HEK293 (cell line): ENCODE results near the gene FBXO34.

ENCODE experiments used
- CTCF ChIA-PET: fragments of 350-600 bp; formaldehyde crosslinking; extraction: SDS; loops from one replicate; lab custom pipeline; 2021; ENCODE audit warnings: antibody characterized with exemption; lab: Yijun Ruan, JAX
- POLR2A ChIA-PET: fragments of 300-600 bp; formaldehyde crosslinking; extraction: SDS; loops from one replicate; lab custom pipeline; 2020; ENCODE audit warnings: antibody characterized with exemption, inconsistent platforms; lab: Yijun Ruan, JAX
- H3K27ac ChIP-seq: fragments of 200-500 bp; sonication (Bioruptor generic); 2 replicates; pipeline ENCODE4 v1.5.1; 2014; ENCODE audit warnings: low read depth, low read length, control low read depth, inconsistent platforms; ENCODE audit errors: extremely low read depth
- H3K36me3 ChIP-seq, 2 experiments: fragments of 200-500 bp in 1 of 2; sonication (Bioruptor generic) in 1 of 2; 1 replicate in 1 of 2; 2 replicates in 1 of 2; pipeline ENCODE4 v1.5.1; 2014 to 2017; ENCODE audit warnings: inconsistent platforms in 2 of 2, low read length in 2 of 2; ENCODE audit not compliant: control insufficient read depth in 2 of 2, insufficient read depth in 1 of 2
- H3K4me1 ChIP-seq: fragments of 200-500 bp; sonication (Bioruptor generic); 2 replicates; pipeline ENCODE4 v1.5.1; 2014; ENCODE audit warnings: mild to moderate bottlenecking, low read length, inconsistent platforms; ENCODE audit not compliant: control insufficient read depth, insufficient read depth
- H3K4me3 ChIP-seq: 2 replicates; pipeline ENCODE4 v1.5.1; 2011; ENCODE audit warnings: low read depth, mild to moderate bottlenecking, control low read depth, low read length, moderate library complexity
- H3K9me3 ChIP-seq: fragments of 200-500 bp; sonication (Bioruptor generic); 2 replicates; pipeline ENCODE4 v1.5.1; 2014; ENCODE audit warnings: low read depth, low read length, inconsistent platforms; ENCODE audit not compliant: control insufficient read depth, insufficient read depth
- CTCF ChIP-seq: fragments of 450-650 bp; formaldehyde crosslinking; IDR thresholded peaks from 2 replicates; pipeline ENCODE4 v1.5.1; 2016; ENCODE audit warnings: missing biosample characterization, missing genetic modification characterization
- GLI4 ChIP-seq: fragments of 450-650 bp; formaldehyde crosslinking; IDR thresholded peaks from 2 replicates; pipeline ENCODE4 v1.5.1; 2016; ENCODE audit warnings: missing biosample characterization, missing genetic modification characterization
- GLIS1 ChIP-seq: fragments of 450-650 bp; formaldehyde crosslinking; IDR thresholded peaks from 2 replicates; pipeline ENCODE4 v1.5.1; 2016; ENCODE audit warnings: missing biosample characterization, missing genetic modification characterization
- PRDM1 ChIP-seq: fragments of 450-650 bp; formaldehyde crosslinking; IDR thresholded peaks from 2 replicates; pipeline ENCODE4; 2016; ENCODE audit warnings: missing biosample characterization, missing genetic modification characterization
- PRDM10 ChIP-seq: fragments of 450-650 bp; formaldehyde crosslinking; IDR thresholded peaks from 2 replicates; pipeline ENCODE4 v1.5.1; 2016; ENCODE audit warnings: missing biosample characterization, missing genetic modification characterization
- PRDM6 ChIP-seq: fragments of 450-650 bp; formaldehyde crosslinking; IDR thresholded peaks from 2 replicates; pipeline ENCODE4 v1.5.1; 2017; ENCODE audit warnings: missing biosample characterization, missing genetic modification characterization
- REST ChIP-seq: fragments of 450-650 bp; formaldehyde crosslinking; IDR thresholded peaks from 2 replicates; pipeline ENCODE4 v1.5.1; 2016; ENCODE audit warnings: missing biosample characterization, missing genetic modification characterization
- TRIM28 ChIP-seq: IDR thresholded peaks from 2 replicates; pipeline ENCODE4 v1.6.1; 2011; ENCODE audit warnings: low read length, control low read depth, borderline replicate concordance
- ZBTB11 ChIP-seq: fragments of 450-650 bp; formaldehyde crosslinking; conservative IDR thresholded peaks from 2 replicates; pipeline ENCODE4 v1.5.1; 2016; ENCODE audit warnings: low read depth, missing biosample characterization, missing genetic modification characterization
- ZNF155 ChIP-seq: fragments of 450-650 bp; formaldehyde crosslinking; IDR thresholded peaks from 2 replicates; pipeline ENCODE4 v1.5.1; 2016; ENCODE audit warnings: missing biosample characterization, missing genetic modification characterization
- ZNF311 ChIP-seq: fragments of 450-650 bp; formaldehyde crosslinking; IDR thresholded peaks from 2 replicates; pipeline ENCODE4 v1.5.1; 2017; ENCODE audit warnings: missing biosample characterization, missing genetic modification characterization, borderline replicate concordance
- ZNF324 ChIP-seq: fragments of 450-650 bp; formaldehyde crosslinking; IDR thresholded peaks from 2 replicates; pipeline ENCODE4 v1.5.1; 2016; ENCODE audit warnings: missing biosample characterization, missing genetic modification characterization
- ZNF548 ChIP-seq: fragments of 450-650 bp; formaldehyde crosslinking; IDR thresholded peaks from 2 replicates; pipeline ENCODE4 v1.5.1; 2016; ENCODE audit warnings: missing biosample characterization, missing genetic modification characterization
- ZNF549 ChIP-seq: fragments of 450-650 bp; IDR thresholded peaks from 2 replicates; pipeline ENCODE4 v1.5.1; 2018; ENCODE audit warnings: missing biosample characterization, missing genetic modification characterization, mild to moderate bottlenecking, inconsistent platforms, moderate library complexity
- ZNF624 ChIP-seq: fragments of 450-650 bp; formaldehyde crosslinking; IDR thresholded peaks from 2 replicates; pipeline ENCODE4 v1.5.1; 2017; ENCODE audit warnings: missing biosample characterization, missing genetic modification characterization
- ZNF654 ChIP-seq: fragments of 450-650 bp; formaldehyde crosslinking; IDR thresholded peaks from 2 replicates; pipeline ENCODE4 v1.5.1; 2016; ENCODE audit warnings: low read depth, missing biosample characterization, missing genetic modification characterization

Gene FBXO34

GRCh38 chr14:55353686-55354467 is 82.7 kb downstream of the FBXO34 start:
- POLR2A ChIA-PET: interaction anchor here (1.0 to 1.9 kb wide), 2 partner anchors 82 to 163 kb away, joined by 4 to 5 read pairs; partner anchors contain the start of genes DLGAP5 and FBXO34
- TF ChIP-seq ZNF324 (tag by site-specific recombination): no peak
- no peak for TF ChIP-seq PRDM6 (tag by site-specific recombination)
- TF ChIP-seq GLI4 (tag by site-specific recombination): no peak
- H3K27ac ChIP-seq: no peak overlapping the region
- no peak overlapping the region for H3K4me3 ChIP-seq
- peaks cover 0 to 38% of the 10 kb centered on the region in 2 experiments; a peak in 2 of 3 replicates for H3K36me3 ChIP-seq
- CTCF ChIA-PET: interaction anchor here (0.5 to 2.2 kb wide), 29 partner anchors 8 to 264 kb away, joined by 3 to 24 read pairs (median 5); partner anchors contain the start of gene FBXO34
- no peaks in the 10 kb centered on the region for H3K4me1 ChIP-seq
- no peaks in the 10 kb centered on the region for H3K9me3 ChIP-seq

GRCh38 chr14:55354500-55354899 is 83.3 kb downstream of the FBXO34 start:
- ChIA-PET POLR2A (interaction anchor here (1.0 to 1.9 kb wide), 2 partner anchors 83 to 163 kb away, joined by 4 to 5 read pairs; partner anchors contain the start of genes DLGAP5 and FBXO34), CTCF (interaction anchor here (0.5 to 2.2 kb wide), 31 partner anchors 8 to 265 kb away, joined by 3 to 24 read pairs (median 4); partner anchors contain the start of gene FBXO34)
- Histone ChIP-seq H3K4me3 (no peak overlapping the region), H3K4me1 (no peaks in the 10 kb centered on the region), H3K36me3 (peaks cover 0 to 38% of the 10 kb centered on the region in 2 experiments; a peak in 2 of 3 replicates), H3K9me3 (no peaks in the 10 kb centered on the region), H3K27ac (no peak overlapping the region)
- TF ChIP-seq REST: no peak
- TF ChIP-seq ZNF155 (tag by site-specific recombination): no peak
- no peak for TF ChIP-seq ZBTB11 (tag by site-specific recombination)
- no peak for TF ChIP-seq ZNF624
- TF ChIP-seq TRIM28: no peak
- 0 out of 2 replicates have a peak, but pooled peaks have one; percentile 18 for TF ChIP-seq GLIS1 (tag by site-specific recombination)
- TF ChIP-seq ZNF654 (tag by site-specific recombination): peak; percentile 60
- peak; percentile 30; the same call in 1 of the 2 replicates for TF ChIP-seq CTCF (tag by site-specific recombination)
- no peak for TF ChIP-seq ZNF548 (tag by site-specific recombination)
- TF ChIP-seq PRDM1 (tag by site-specific recombination): 0 out of 2 replicates have a peak, but pooled peaks have one; percentile 6
- TF ChIP-seq ZNF311 (tag by site-specific recombination): no peak
- peak; percentile 84 for TF ChIP-seq PRDM10 (tag by site-specific recombination)
- no peak for TF ChIP-seq ZNF549 (tag by site-specific recombination)
